ENCODE results near the gene GAB1. TPM values are rescaled to one million over a fixed set of nuclear protein-coding genes. Genes with fewer than 3 reads are reported as not detected.

The GAB1 gene
- total RNA-seq, 2 donors from 2014 or later: 1.5 to 1.6 TPM

- ATAC-seq (replicated peaks in 1 of 2) (no peak), DNase-seq (no peak)
- H3K4me3 Mint-ChIP-seq: no peak overlapping the region
- no peak overlapping the region for H3K27ac Mint-ChIP-seq
- H3K36me3 Mint-ChIP-seq (ENCODE audit: insufficient read depth in 2 of 2): no peaks in the 10 kb centered on the region
- H3K4me1 Mint-ChIP-seq (ENCODE audit: low read depth): no peaks in the 10 kb centered on the region
- H3K9me3 Mint-ChIP-seq: no peaks in the 10 kb centered on the region
- no peaks in the 10 kb centered on the region for H3K27me3 Mint-ChIP-seq (ENCODE audit: low read depth)
These were observed 96.6 kb downstream of the GAB1 start for GRCh38 chr4:143433231-143433630.

GRCh38 chr4:143435955-143436354 is 99.3 kb downstream of the GAB1 start:
- Mint-ChIP-seq H3K9me3 (no peaks in the 10 kb centered on the region), H3K4me3 (no peak overlapping the region), H3K4me1 (ENCODE audit: low read depth) (no peaks in the 10 kb centered on the region), H3K27me3 (ENCODE audit: low read depth) (no peaks in the 10 kb centered on the region), H3K27ac (no peak overlapping the region), H3K36me3 (ENCODE audit: insufficient read depth in 2 of 2) (no peaks in the 10 kb centered on the region)
- DNase-seq: no peak
- ATAC-seq (replicated peaks in 1 of 2): no peak

- Mint-ChIP-seq H3K4me3 (no peak overlapping the region), H3K27me3 (ENCODE audit: low read depth) (no peaks in the 10 kb centered on the region), H3K27ac (no peak overlapping the region), H3K9me3 (no peaks in the 10 kb centered on the region), H3K36me3 (ENCODE audit: insufficient read depth in 2 of 2) (no peaks in the 10 kb centered on the region), H3K4me1 (ENCODE audit: low read depth) (no peaks in the 10 kb centered on the region)
- ATAC-seq (replicated peaks in 1 of 2) (no peak), DNase-seq (no peak)
These were observed 100.8 kb downstream of the GAB1 start for GRCh38 chr4:143437476-143437875.

GRCh38 chr4:143437937-143438336 is 101.3 kb downstream of the GAB1 start:
- no peak for DNase-seq
- no peak for ATAC-seq (replicated peaks in 1 of 2)
- Mint-ChIP-seq H3K27ac (no peak overlapping the region), H3K4me3 (no peak overlapping the region), H3K9me3 (no peaks in the 10 kb centered on the region), H3K27me3 (ENCODE audit: low read depth) (no peaks in the 10 kb centered on the region), H3K4me1 (ENCODE audit: low read depth) (no peaks in the 10 kb centered on the region), H3K36me3 (ENCODE audit: insufficient read depth in 2 of 2) (no peaks in the 10 kb centered on the region)

DNA sequence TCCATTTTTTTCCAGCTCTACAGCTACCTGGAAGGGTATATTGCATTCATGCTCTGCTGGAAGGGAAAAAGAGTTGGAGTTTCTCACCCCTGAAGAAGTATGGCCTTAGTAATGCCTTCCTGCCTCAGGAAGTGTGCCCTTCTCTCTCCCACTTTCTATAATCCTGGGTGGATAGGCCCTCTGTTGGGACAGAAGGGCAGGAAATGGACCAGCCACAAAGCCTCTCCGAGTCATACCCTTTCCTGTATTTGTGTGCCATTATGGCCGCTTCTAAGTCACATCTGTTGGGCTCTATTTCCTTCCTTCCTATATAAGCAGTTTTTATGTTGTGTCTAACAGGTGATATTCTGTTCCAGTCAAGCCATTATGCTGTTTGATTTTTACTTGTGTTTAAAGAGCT is 102.0 kb downstream of the GAB1 start:
- H3K4me3 Mint-ChIP-seq: no peak overlapping the region
- H3K36me3 Mint-ChIP-seq (ENCODE audit: insufficient read depth in 2 of 2): no peaks in the 10 kb centered on the region
- no peak for ATAC-seq (replicated peaks in 1 of 2)
- no peaks in the 10 kb centered on the region for H3K4me1 Mint-ChIP-seq (ENCODE audit: low read depth)
- H3K27me3 Mint-ChIP-seq (ENCODE audit: low read depth): no peaks in the 10 kb centered on the region
- H3K27ac Mint-ChIP-seq: no peak overlapping the region
- DNase-seq: no peak
- H3K9me3 Mint-ChIP-seq: no peaks in the 10 kb centered on the region

- DNase-seq (no peak), ATAC-seq (replicated peaks in 1 of 2) (no peak)
- Mint-ChIP-seq H3K27ac (no peak overlapping the region), H3K27me3 (ENCODE audit: low read depth) (no peaks in the 10 kb centered on the region), H3K4me1 (ENCODE audit: low read depth) (no peaks in the 10 kb centered on the region), H3K4me3 (no peak overlapping the region), H3K9me3 (no peaks in the 10 kb centered on the region), H3K36me3 (ENCODE audit: insufficient read depth in 2 of 2) (no peaks in the 10 kb centered on the region)
These were observed 104.4 kb downstream of the GAB1 start for GRCh38 chr4:143441109-143441508.

GRCh38 chr4:143441678-143442077 is 105.0 kb downstream of the GAB1 start:
- DNase-seq: no peak
- H3K4me1 Mint-ChIP-seq (ENCODE audit: low read depth): no peaks in the 10 kb centered on the region
- H3K27me3 Mint-ChIP-seq (ENCODE audit: low read depth): no peaks in the 10 kb centered on the region

DNA sequence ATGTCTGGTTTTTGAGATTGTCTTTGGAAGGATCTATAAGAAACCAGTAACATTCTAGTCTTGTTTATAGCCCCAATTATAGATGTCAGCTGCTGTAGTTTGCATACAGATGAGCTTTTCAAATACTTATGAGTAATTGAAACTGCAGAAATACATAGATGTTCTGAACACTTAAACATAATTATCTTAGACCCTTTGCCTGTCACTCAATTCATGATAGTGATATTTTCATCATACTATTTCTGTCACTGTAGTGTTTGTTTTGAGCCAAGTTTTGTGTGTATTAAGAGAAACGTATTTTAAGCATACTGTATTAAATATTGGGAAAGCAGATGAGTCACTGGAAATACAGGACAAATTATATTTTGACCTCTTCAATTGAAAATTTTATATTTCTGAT is 107.1 kb downstream of the GAB1 start:
- Mint-ChIP-seq H3K4me3 (no peak overlapping the region), H3K4me1 (ENCODE audit: low read depth) (no peaks in the 10 kb centered on the region), H3K27ac (no peak overlapping the region), H3K9me3 (no peaks in the 10 kb centered on the region), H3K27me3 (ENCODE audit: low read depth) (no peaks in the 10 kb centered on the region), H3K36me3 (ENCODE audit: insufficient read depth in 2 of 2) (no peaks in the 10 kb centered on the region)
- DNase-seq (no peak), ATAC-seq (replicated peaks in 1 of 2) (no peak)

More at GRCh38 chr4:143441678-143442077, 105.0 kb downstream of the GAB1 start:
- Mint-ChIP-seq H3K4me3 (no peak overlapping the region), H3K36me3 (ENCODE audit: insufficient read depth in 2 of 2) (no peaks in the 10 kb centered on the region), H3K9me3 (no peaks in the 10 kb centered on the region), H3K27ac (no peak overlapping the region)
- no peak for ATAC-seq (replicated peaks in 1 of 2)

DNA sequence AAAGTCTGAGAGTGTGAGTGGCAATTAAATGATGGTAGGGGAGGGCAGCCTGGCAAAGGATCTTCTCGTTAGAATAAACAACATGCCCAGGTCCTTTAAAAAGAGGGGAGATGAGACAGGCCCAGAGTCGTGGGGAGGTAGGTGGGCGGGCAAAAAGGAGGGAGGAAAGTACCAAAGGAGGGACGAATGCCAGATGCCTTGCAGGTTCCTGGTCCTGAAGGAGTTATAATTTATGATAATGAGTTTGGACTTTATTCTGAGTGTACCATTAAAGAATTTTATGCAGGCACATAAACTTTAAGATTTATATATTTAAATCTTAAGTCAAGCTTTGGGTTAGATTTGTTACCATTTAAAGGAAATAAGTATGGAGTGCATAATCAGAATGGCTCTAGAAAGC is 114.5 kb downstream of the GAB1 start:
- H3K27ac Mint-ChIP-seq: no peak overlapping the region
- no peaks in the 10 kb centered on the region for H3K9me3 Mint-ChIP-seq

GRCh38 chr4:143455211-143455610 is 118.5 kb downstream of the GAB1 start:
- ATAC-seq (replicated peaks in 1 of 2) (no peak), DNase-seq (no peak)
- no peak overlapping the region for H3K4me3 Mint-ChIP-seq
- no peaks in the 10 kb centered on the region for H3K4me1 Mint-ChIP-seq (ENCODE audit: low read depth)
- peaks cover 9% of the 10 kb centered on the region for H3K27me3 Mint-ChIP-seq (ENCODE audit: low read depth)
- H3K27ac Mint-ChIP-seq: no peak overlapping the region
- H3K9me3 Mint-ChIP-seq: no peaks in the 10 kb centered on the region
- H3K36me3 Mint-ChIP-seq (ENCODE audit: insufficient read depth in 2 of 2): no peaks in the 10 kb centered on the region

More for the DNA sequence above, 114.5 kb downstream of the GAB1 start:
- DNase-seq (no peak), ATAC-seq (replicated peaks in 1 of 2) (no peak)
- no peaks in the 10 kb centered on the region for H3K4me1 Mint-ChIP-seq (ENCODE audit: low read depth)
- H3K36me3 Mint-ChIP-seq (ENCODE audit: insufficient read depth in 2 of 2): no peaks in the 10 kb centered on the region
- no peak overlapping the region for H3K4me3 Mint-ChIP-seq
- peaks cover 9% of the 10 kb centered on the region for H3K27me3 Mint-ChIP-seq (ENCODE audit: low read depth)

DNA sequence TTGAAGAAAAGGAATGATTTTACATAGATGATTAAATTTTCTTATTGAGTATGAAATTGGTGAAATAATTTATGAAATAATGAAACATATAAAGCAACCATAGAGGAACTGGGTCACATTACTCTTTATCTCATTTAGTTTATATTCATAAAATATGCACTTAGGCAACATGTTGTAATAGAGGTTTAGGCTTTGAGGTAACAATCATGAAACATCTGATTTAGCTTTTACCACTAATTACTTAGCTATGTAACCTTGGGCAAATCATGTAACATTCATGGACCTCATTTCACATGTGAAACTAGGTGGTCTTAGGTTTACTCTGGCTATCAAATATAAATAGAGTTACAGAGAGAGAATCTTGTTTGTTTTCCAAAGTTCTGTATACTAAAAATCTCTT is 122.3 kb downstream of the GAB1 start:
- DNase-seq: no peak
- Mint-ChIP-seq H3K36me3 (ENCODE audit: insufficient read depth in 2 of 2) (no peaks in the 10 kb centered on the region), H3K4me3 (no peak overlapping the region), H3K4me1 (ENCODE audit: low read depth) (no peaks in the 10 kb centered on the region), H3K9me3 (no peaks in the 10 kb centered on the region), H3K27me3 (ENCODE audit: low read depth) (peaks cover 7% of the 10 kb centered on the region), H3K27ac (no peak overlapping the region)
- ATAC-seq (replicated peaks in 1 of 2): no peak

DNA sequence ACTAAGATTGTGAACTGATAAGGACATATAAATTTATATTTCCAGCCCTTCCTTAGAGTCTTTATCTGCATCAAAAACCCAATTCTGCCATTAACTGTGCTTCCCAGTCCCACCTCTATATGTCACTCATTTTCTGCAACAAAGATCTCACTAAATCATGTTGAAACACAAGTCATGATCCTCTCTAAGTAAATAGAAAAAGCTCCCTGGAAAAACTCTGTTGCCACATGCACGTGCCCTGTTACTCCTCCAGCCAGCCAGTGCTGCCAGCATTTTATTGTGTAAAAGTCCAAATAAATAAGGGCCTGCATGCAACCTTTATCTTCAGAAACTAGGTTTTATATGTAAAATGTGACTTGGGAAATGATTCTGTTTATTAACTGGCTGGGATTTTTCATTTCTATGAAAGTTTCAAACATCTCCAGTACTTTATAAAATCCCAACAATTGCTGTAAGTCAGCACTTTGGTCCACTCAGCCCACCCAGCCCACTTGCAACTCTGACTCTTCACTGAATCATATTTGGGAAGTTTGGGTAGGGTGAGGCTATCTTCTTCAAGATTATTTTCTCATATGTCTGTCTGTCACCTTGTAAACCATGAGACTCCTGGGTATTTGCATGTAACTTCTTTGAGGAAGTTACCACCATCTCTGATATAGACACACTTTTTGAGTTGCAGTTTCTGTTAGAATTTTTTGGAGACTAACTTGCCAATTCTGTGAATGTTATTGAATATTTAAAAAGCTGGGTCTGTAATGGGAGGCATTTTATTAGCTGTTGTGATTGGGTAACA is 136.9 kb downstream of the GAB1 start:
- Mint-ChIP-seq H3K36me3 (ENCODE audit: insufficient read depth in 2 of 2) (no peaks in the 10 kb centered on the region), H3K4me1 (ENCODE audit: low read depth) (no peaks in the 10 kb centered on the region), H3K4me3 (no peak overlapping the region), H3K9me3 (no peaks in the 10 kb centered on the region), H3K27me3 (ENCODE audit: low read depth) (peaks cover 6% of the 10 kb centered on the region), H3K27ac (no peak overlapping the region)
- ATAC-seq (replicated peaks in 1 of 2) (no peak), DNase-seq (no peak)

- Mint-ChIP-seq H3K9me3 (no peaks in the 10 kb centered on the region), H3K27ac (no peak overlapping the region), H3K27me3 (ENCODE audit: low read depth) (no peaks in the 10 kb centered on the region), H3K36me3 (ENCODE audit: insufficient read depth in 2 of 2) (no peaks in the 10 kb centered on the region), H3K4me3 (no peak overlapping the region), H3K4me1 (ENCODE audit: low read depth) (no peaks in the 10 kb centered on the region)
- DNase-seq: no peak
- ATAC-seq (replicated peaks in 1 of 2): no peak
These were observed 140.8 kb downstream of the GAB1 start for GRCh38 chr4:143477487-143477886.

DNA sequence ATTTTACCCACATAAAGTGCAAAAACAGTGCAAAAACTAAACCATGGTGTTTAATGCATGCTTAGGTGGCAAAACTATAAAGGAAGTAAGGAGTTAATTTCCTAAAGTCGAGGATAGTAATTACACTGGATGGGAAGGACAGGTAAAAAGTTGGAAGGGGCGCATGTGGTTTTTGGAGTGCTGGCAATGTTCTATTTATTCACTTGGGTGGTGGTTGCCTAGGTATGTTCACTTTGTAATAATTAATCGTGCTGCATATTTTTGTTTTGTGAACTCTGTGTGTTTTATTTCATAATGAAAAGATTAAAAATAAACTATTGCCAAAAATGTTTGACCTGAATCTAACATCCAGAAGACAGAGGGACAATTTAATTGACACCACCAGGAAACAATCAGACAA is 144.7 kb downstream of the GAB1 start:
- H3K36me3 Mint-ChIP-seq (ENCODE audit: insufficient read depth in 2 of 2): no peaks in the 10 kb centered on the region
- peaks cover 8% of the 10 kb centered on the region for H3K27me3 Mint-ChIP-seq (ENCODE audit: low read depth)
- H3K9me3 Mint-ChIP-seq: no peaks in the 10 kb centered on the region
- no peak overlapping the region for H3K4me3 Mint-ChIP-seq
- ATAC-seq (replicated peaks in 1 of 2) (no peak), DNase-seq (no peak)
- H3K27ac Mint-ChIP-seq: no peak overlapping the region
- no peaks in the 10 kb centered on the region for H3K4me1 Mint-ChIP-seq (ENCODE audit: low read depth)
